Pancreas (tissue), 10 donors: ENCODE results near the gene LPCAT1. TPM values are rescaled to one million over a fixed set of nuclear protein-coding genes. Genes with fewer than 3 reads are reported as not detected.

Source experiments
- ATAC-seq, 4 donors: fragments of 200-7000 bp; cut with Tn5 transposase; one replicate each; pipeline versions ENCODE4 v1.8.0 to v1.9.1; 2020; ENCODE audit warnings: mild to moderate bottlenecking in 4 of 4, moderate library complexity in 4 of 4
- DNase-seq, 6 donors: peaks; one replicate each; pipeline ENCODE4 v3.0.0-alpha.2; 2020
- FAIRE-seq: peaks from 2 replicates; lab custom pipeline; 2012; peaks lifted over from hg19 to GRCh38; lab: Jason Lieb, UNC
- H3K27ac ChIP-seq, 4 donors: fragments of 200-600 bp; sonication (generic); 1 replicate in 3 of 4; 2 replicates in 1 of 4; pipeline versions ENCODE4 v1.5.0 to v1.8.0; 2020
- H3K27me3 ChIP-seq, 4 donors: fragments of 200-600 bp; one replicate each; pipeline ENCODE4 v1.8.0; 2021
- H3K36me3 ChIP-seq, 3 donors: fragments of 200-600 bp; sonication (generic) in 1 of 3; one replicate each; pipeline versions ENCODE4 v1.5.0 to v1.8.0; 2020 to 2021
- H3K4me1 ChIP-seq, 3 donors: fragments of 200-600 bp; one replicate each; pipeline ENCODE4 v1.8.0; 2021
- H3K4me3 ChIP-seq, 4 donors: fragments of 200-600 bp; sonication (generic) in 2 of 4; one replicate each; pipeline versions ENCODE4 v1.5.0 to v1.8.0; 2020 to 2021
- H3K9me3 ChIP-seq, 4 donors: fragments of 200-600 bp; one replicate each; pipeline ENCODE4 v1.8.0; 2021
- WGBS, 2 donors: extraction: QIAGEN DNeasy Blood & Tissue Kit; methylation state at CpG; one replicate each; pipeline ENCODE4 v1.1.7; 2013; 5-methylcytosine and 5-hydroxymethylcytosine counted together
- intact Hi-C, 3 donors: fragments of 100-400 bp; cut with DNase I; formaldehyde crosslinking; loops; one replicate each; pipeline versions ENCODE4 v1.11.1 to v1.14.2; 2022
- polyA plus RNA-seq, 2 donors: library from polyadenylated mRNA; stranded (reverse); fragments of 200-250 nt; gene quantifications; one replicate each; pipeline ENCODE4 v1.2.3, GENCODE V29; 2013
- total RNA-seq, 6 donors: library from RNA; stranded (reverse); fragmentation: NEBNext Ultra II Directional in 4 of 6; extraction: Animal tissue kit (Norgen Biotek cat#: 25700) in 4 of 6; gene quantifications; one replicate each; pipeline versions ENCODE4 v1.2.1 to v1.2.4, GENCODE V29; 2021 to 2023
- TF ChIP-seq, protein P1 (sequence below), 4 donors: fragments of 200-600 bp; sonication (generic) in 3 of 4; IDR thresholded peaks; one replicate each; pipeline versions ENCODE4 v1.5.0 to v1.8.0; 2021; ENCODE audit warnings: antibody characterized with exemption in 4 of 4
- donor health status: healthy with polysubstance abuse.
- donor health status: DM: no; HTN: no; CAD: no; lungs with moderate emphysema.
- donor health status: DM: no; HTN: no; CAD: no.
- donor health status: control.
- donor health status: control.
- donor health status: Bipolar disorder and iron deficiency.
- donor health status: DM: yes; HTN: yes; CAD: no.
- donor health status: DM: no; HTN: no; CAD: no.
- donor health status: DM: no; HTN: no; CAD: no.
- donor health status: DM: yes; HTN: yes; CAD: no.

Gene LPCAT1
- total and polyA plus RNA-seq, 8 donors = 6.5 to 26.1 (median 13.8) TPM

DNA sequence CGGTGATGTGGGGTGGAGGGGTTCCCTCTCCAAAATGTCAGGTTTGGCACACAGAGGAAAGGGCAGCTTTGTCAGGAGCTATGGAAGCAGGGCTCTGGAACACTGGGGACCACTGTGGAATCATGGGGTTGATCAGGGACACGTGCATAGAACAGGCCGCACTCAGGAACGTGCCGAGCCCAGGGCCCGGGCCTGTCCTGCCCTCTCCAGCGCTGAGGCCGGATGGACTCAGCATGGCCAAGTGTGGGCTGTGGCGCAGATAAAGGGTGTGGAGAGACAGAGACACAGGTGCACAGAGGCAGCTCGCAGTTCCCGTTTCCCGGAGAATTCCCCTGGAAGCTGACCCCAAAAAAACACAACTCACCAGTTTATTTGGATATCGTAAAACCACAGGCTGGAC lies 40.7 kb downstream of the LPCAT1 start:
- Histone ChIP-seq H3K36me3 (peaks cover 0 to under 1% (median 0%) of the 10 kb centered on the region in 3 donors), H3K27me3 (no peaks in the 10 kb centered on the region), H3K27ac (no peak overlapping the region), H3K4me3 (no peak overlapping the region), H3K9me3 (no peaks in the 10 kb centered on the region), H3K4me1 (no peaks in the 10 kb centered on the region)
- intact Hi-C loops = no loop called here
- 93 to 95% methylated on average over 13 of the region's 13 CpGs for WGBS, 2 donors
- TF ChIP-seq, protein P1, sequence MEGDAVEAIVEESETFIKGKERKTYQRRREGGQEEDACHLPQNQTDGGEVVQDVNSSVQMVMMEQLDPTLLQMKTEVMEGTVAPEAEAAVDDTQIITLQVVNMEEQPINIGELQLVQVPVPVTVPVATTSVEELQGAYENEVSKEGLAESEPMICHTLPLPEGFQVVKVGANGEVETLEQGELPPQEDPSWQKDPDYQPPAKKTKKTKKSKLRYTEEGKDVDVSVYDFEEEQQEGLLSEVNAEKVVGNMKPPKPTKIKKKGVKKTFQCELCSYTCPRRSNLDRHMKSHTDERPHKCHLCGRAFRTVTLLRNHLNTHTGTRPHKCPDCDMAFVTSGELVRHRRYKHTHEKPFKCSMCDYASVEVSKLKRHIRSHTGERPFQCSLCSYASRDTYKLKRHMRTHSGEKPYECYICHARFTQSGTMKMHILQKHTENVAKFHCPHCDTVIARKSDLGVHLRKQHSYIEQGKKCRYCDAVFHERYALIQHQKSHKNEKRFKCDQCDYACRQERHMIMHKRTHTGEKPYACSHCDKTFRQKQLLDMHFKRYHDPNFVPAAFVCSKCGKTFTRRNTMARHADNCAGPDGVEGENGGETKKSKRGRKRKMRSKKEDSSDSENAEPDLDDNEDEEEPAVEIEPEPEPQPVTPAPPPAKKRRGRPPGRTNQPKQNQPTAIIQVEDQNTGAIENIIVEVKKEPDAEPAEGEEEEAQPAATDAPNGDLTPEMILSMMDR (IDR thresholded peaks at IDR 0.05) = no peak
- no peak for ATAC-seq
- peak in 1 of 6 donors; percentile 43 for DNase-seq
- FAIRE-seq = no peak

DNA sequence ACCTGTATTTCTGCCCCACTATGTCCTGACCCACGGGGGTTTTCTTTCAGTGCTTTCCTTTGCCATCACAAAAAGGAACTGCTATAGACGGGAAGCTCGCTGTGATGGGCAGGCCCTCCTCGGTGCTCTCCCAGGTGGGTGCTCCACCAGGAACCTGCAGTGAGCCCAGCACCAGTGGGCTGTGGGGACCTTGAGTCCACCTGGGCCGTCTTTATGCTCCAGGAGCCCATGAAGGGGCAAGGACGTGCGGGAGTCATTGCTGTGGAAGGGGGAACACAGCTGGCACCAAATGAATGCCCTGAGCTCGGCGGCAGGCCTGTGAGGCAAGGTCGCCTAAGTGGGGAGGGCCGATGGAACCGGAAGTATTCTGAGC lies 41.8 kb downstream of the LPCAT1 start:
- Histone ChIP-seq H3K4me3 (no peak overlapping the region), H3K4me1 (no peaks in the 10 kb centered on the region), H3K27me3 (no peaks in the 10 kb centered on the region), H3K36me3 (peaks cover 0 to under 1% (median 0%) of the 10 kb centered on the region in 3 donors), H3K27ac (no peak overlapping the region), H3K9me3 (no peaks in the 10 kb centered on the region)
- ATAC-seq (no peak), DNase-seq (peak in 1 of 6 donors; percentile 49), FAIRE-seq (no peak)
- WGBS, 2 donors = 84 to 90% methylated on average over 12 of the region's 12 CpGs
- TF ChIP-seq, protein P1 (IDR thresholded peaks at IDR 0.05) = no peak
- intact Hi-C loops = no loop called here

DNA sequence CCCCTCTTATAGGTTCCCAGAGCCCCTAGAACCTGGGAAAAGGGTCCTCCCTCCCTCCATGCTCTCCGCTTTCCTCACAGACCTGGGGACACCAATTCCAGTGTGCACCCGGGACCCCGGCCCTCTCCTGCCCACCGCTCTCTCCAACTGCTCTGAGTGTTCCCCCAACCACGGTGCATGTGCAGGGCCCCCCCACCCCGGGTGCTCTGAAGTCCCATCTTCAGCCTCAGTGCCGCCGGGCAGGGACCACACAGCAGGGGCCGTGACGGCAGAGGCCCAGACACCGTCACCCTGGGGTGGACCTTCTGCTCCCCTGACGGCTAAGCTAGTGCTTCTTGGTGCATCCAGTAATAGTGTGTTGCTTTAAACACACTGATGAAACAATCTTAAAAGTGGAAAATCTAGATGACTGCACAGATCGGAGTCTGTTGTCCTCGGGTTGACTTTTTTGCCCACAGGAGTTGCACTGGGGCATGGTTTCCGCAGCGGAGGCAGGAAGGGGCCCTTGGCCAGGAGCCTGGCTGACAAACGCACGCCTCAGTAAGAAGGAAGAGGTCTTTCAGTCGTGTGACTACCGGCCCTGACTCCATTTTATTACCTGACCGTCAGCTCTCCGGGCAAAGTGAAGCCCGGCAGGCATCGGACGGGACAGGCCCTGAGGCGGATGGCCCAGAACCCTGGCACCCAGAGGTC lies 42.3 kb downstream of the LPCAT1 start:
- peaks cover 0 to 3% (median 0%) of the 10 kb centered on the region in 3 donors for H3K36me3 ChIP-seq
- peak in 2 of 6 donors; percentile 51 to 58 for DNase-seq
- H3K27me3 ChIP-seq = no peaks in the 10 kb centered on the region
- 88 to 91% methylated on average over 26 of the region's 26 CpGs for WGBS, 2 donors
- TF ChIP-seq, protein P1 (IDR thresholded peaks at IDR 0.05) = no peak
- H3K9me3 ChIP-seq = no peaks in the 10 kb centered on the region
- intact Hi-C loops = no loop called here
- H3K27ac ChIP-seq = no peak overlapping the region
- H3K4me3 ChIP-seq = no peak overlapping the region
- ATAC-seq = no peak
- H3K4me1 ChIP-seq = no peaks in the 10 kb centered on the region
- FAIRE-seq = no peak

DNA sequence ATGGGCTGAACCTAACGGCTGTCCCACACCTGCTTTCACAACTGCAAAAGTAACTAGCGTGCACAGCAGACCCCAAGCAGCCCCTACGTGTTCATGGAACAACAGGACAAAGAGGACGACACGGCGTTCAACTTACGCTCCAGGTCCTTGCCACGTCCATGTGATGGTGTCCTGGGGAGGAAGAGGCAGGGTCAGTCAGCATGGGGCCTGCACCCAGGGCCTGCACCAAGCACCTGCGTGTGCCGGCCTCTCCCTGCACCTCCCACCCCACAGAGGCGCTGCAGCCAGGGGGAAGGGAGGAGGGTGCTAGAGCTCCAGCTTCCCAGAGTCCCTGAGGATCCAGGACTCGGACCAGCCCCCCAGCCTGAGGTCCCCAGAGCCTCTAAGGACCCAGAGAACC lies 43.0 kb downstream of the LPCAT1 start:
- peaks cover 0 to 3% (median 0%) of the 10 kb centered on the region in 3 donors for H3K36me3 ChIP-seq
- no peak for FAIRE-seq
- H3K27ac ChIP-seq = peak overlapping the region in 1 of 4 donors; percentile 37
- intact Hi-C loops = no loop called here
- TF ChIP-seq, protein P1 (IDR thresholded peaks at IDR 0.05) = no peak
- no peak overlapping the region for H3K4me3 ChIP-seq
- no peaks in the 10 kb centered on the region for H3K27me3 ChIP-seq
- H3K4me1 ChIP-seq = no peaks in the 10 kb centered on the region
- no peaks in the 10 kb centered on the region for H3K9me3 ChIP-seq
- no peak for ATAC-seq
- WGBS, 2 donors = 85 to 86% methylated on average over 11 to 12 of the region's 12 CpGs
- peak in 2 of 6 donors; percentile 55 to 60 for DNase-seq

DNA sequence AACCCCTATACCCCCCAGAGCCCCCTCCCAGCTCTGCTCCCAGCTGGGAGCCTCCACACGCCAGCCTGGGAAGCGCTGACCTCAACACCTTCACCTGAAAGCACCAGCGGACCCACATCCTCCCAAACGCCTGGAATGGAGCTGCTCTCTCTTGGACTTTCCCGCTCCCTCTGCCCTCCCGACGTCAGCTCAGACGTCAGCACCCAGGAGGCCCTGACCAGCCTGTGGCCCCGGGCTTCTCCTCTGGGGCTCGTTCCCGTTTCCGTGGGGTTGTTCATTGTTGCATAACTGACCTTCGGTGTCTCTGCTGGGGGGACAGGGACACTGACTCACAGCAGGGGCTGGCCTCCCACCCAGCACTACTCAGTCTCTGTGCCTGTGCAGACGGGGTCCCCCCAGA lies 43.5 kb downstream of the LPCAT1 start:
- ATAC-seq = peak in 3 of 4 donors; percentile 35 to 69 (median 61)
- intact Hi-C loops = no loop called here
- WGBS, 2 donors = 56 to 58% methylated on average over 14 of the region's 14 CpGs
- FAIRE-seq = no peak
- Histone ChIP-seq H3K4me3 (no peak overlapping the region), H3K9me3 (no peaks in the 10 kb centered on the region), H3K27ac (peak overlapping the region in 2 of 4 donors; percentile 15 to 37), H3K27me3 (no peaks in the 10 kb centered on the region), H3K36me3 (peaks cover 0 to 3% (median 0%) of the 10 kb centered on the region in 3 donors), H3K4me1 (no peaks in the 10 kb centered on the region)
- TF ChIP-seq, protein P1 (IDR thresholded peaks at IDR 0.05) = no peak
- peak in 3 of 6 donors; percentile 53 to 62 (median 58) for DNase-seq
